ENCODE results near the gene SFT2D2.

DNA sequence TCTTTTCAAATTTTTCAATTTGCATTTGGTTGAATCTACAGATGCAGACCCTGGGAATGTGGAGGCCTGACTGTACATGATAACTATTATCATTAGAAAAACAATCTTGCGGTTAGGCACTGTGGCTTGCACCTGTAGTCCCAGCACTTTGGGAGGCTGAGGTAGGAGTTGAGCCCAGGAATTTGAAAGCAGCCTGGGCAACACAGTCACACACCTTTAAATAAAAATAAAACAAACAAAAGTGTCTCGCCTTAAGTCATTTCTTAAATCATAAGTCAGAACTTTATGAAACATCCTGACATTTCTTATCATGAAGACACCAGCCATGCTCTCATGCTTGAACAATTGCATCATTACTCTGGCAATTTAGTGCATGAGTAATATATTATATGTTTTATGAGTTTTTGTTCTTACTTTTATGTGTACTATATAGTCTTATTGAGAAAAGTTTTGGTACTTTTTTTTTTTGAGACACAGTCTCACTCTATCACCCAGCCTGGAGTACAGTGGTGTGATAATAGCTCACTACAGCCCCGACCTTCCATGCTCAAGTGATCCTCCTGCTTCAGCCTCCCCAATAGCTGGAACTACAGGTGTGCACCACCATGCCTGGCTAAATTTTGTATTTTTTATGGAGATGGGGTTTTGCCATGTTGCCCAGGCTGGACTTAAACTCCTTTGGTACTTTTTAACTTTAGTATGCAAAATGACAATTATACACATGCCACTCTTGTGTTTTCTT is 62.7 kb downstream of the SFT2D2 start:
- TF ChIP-seq POLR2A (IDR thresholded peaks at IDR 0.05; ENCODE audit: extremely low read depth, insufficient read length), result no peak
- TF ChIP-seq, protein P1, sequence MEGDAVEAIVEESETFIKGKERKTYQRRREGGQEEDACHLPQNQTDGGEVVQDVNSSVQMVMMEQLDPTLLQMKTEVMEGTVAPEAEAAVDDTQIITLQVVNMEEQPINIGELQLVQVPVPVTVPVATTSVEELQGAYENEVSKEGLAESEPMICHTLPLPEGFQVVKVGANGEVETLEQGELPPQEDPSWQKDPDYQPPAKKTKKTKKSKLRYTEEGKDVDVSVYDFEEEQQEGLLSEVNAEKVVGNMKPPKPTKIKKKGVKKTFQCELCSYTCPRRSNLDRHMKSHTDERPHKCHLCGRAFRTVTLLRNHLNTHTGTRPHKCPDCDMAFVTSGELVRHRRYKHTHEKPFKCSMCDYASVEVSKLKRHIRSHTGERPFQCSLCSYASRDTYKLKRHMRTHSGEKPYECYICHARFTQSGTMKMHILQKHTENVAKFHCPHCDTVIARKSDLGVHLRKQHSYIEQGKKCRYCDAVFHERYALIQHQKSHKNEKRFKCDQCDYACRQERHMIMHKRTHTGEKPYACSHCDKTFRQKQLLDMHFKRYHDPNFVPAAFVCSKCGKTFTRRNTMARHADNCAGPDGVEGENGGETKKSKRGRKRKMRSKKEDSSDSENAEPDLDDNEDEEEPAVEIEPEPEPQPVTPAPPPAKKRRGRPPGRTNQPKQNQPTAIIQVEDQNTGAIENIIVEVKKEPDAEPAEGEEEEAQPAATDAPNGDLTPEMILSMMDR (IDR thresholded peaks at IDR 0.05; ENCODE audit: low read depth, low read length), result no peak
- TF ChIP-seq, protein P2, sequence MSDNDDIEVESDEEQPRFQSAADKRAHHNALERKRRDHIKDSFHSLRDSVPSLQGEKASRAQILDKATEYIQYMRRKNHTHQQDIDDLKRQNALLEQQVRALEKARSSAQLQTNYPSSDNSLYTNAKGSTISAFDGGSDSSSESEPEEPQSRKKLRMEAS (IDR thresholded peaks at IDR 0.05; ENCODE audit: low read depth, low read length), result no peak

Data from NB4 (cell line).